ENCODE measurements around the gene TVP23B.
"Not testable (repeated sequence)": the region's sequence is repeated elsewhere in the genome, so short reads cannot be mapped to it uniquely, and the experiment has no call there.

TVP23B gene

DNA sequence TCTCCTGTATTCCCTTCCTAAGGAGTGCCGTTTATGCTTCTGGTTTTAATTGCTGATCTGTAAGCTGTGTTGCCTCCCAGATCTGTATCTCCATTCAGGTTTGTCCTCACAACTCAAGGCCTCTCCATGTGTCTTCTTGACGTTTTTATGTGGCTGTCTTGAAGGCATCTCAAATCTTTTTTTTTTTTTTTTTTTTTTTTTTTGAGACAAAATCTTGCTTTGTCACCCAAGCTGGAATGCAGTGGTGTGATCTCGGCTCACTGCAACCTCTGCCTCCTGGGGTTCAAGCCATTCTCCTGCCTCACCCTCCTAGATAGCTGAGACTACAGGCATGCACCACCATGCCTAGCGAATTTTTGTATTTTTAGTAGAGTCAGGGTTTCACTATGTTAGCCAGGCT lies 13.9 kb downstream of the TVP23B start:
- DNase-seq, result not testable (repeated sequence)

DNA sequence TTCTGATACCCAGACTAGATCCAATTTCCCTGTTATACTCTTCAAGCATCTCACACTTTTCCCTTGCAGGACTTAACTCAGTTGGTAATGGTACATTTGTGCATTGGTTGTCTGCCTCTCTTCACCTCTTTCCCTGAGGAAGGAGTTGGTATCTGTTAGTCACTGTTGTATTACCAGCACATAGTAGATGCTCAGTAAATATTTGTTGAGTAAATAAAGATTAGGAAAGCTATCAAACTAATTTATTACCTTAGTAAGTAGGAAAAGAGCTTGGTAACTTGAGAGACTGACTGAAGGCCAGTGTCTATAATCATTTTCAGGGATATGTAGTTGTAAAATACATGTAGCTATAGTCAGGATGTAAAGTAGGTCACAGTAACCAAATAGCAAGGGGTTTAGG lies 15.9 kb downstream of the TVP23B start:
- not testable (repeated sequence) for DNase-seq

DNA sequence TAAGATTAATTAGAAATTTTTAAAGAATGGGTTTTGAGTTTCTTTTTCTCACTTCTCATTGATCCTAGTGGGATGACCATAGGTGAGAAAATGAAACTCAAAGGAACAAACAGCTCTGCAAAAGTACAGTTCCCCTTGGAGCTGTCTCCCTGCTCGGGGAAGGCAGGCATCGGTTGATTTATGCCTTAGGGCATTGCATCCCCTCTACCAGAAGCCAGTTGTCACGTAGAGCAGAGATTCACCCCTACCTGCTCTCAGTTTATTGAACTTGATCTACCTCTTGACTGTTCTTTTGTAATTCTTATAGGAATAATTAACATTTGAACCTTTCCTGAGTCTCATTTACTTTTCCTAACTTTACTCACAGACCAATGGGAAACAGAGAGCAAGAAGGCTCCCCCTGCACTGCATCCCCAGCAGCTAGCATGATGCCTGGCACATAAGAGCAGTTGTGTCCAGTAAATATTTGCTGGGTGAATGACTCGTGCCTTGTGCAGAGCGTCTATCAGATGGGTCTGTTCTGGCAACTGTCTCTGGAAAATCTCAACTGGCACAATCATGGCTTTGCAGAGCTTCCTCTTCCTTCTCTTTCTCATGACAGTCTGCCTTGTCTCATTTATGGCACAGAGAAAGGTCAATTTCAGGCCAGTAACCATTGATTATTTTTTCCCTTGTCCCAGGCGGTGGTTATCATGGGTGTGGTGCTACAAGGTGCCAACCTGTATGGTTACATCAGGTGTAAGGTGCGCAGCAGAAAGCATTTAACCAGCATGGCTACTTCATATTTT lies 22.7 kb downstream of the TVP23B start:
- not testable (repeated sequence) for DNase-seq

DNA sequence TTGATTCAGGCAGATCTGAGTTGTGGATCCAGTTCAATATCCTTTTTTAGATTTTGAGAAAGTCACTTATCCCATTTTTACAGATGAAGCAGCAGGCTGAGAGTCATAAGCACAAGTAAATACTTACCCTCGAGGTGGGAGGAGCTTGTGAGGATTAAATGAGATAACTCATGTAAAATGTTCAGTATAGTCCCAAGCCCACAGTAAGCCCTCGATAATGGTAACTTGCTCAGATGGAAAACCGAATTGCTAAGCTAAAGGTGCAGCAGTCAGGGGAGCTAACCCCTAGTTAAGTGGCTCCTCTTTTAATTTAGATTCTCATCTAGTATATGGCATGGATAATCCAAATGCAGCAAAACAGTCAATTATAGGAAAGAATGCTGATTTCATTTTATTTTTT lies 34.9 kb downstream of the TVP23B start:
- DNase-seq, result not testable (repeated sequence)

DNA sequence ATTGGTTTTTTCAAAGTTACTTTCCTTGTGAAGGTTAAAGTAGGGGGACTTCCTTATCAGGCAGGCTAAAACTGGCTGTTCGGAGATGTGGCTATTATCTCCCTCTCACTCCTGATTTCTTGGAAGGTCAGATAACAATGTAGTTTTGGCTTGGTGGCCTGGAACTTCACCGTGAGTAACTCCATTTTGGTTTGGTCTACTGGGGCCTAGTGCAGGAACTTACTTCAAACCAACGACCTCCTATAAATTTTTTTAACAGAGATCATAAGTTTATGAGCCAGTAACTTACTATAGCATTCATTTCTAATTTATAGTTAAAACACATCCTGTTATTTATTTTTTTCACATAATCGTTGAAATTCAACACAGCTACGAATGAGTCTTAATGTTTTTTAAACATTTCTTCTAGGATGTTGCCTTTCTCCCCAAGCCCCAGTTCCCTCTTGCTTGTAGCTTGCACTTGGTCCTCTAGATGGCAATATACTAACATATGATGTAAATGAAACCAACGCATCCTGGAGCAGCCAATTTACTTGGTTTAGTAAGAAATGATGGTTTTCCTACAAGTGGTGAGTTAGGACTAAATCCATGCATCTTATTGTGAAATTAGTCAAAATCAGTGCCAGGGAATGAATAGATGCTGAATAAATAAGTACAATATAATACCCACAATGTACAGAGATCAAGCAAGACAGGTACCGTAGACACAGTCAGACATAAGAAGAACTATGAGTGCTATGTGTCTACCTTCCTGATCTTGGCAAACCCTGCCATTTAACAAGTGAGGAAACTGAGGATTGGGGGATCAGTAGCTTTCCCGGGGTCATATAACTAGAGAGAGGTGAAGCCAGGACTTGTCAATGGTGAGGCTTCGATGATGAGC lies 35.7 kb downstream of the TVP23B start:
- DNase-seq, result not testable (repeated sequence)

DNA sequence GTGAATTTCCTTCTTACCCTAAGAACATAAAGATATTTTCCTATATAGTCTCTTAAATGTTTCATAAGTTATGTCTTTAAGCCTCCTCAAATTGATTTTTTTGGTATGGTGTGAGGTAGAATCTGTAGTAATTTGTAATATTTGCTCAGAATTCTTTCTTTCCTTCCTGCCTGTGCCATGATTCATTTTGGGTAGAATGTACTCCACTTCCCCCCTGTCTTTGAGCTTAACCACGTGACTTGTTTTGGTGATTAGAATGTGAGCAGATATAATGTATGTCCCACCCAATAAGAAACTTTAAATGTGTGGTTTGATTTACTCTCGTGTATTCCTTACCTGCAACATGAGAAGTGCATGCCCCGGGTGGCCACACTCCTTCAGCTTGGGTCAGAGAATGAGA lies 40.4 kb downstream of the TVP23B start:
- not testable (repeated sequence) for DNase-seq

DNA sequence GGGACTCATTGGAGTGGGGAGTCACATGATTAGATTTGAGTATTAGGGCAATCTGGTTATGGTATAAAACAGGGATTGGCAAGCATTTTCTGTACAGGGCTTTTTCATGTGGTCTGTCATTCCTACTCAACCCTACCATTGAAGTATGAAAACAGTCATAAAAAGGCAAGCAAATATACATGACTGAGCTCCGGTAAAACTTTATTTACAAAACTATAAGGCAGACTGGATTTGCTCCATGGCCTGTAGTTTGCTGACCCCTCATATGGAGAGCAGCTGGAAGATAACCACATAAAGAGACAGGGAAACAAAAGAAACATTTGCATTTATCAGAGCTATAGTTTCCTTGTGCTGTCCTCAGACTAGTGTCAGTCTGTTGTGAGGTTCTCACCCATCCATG lies 46.6 kb downstream of the TVP23B start:
- DNase-seq, result not testable (repeated sequence)

DNA sequence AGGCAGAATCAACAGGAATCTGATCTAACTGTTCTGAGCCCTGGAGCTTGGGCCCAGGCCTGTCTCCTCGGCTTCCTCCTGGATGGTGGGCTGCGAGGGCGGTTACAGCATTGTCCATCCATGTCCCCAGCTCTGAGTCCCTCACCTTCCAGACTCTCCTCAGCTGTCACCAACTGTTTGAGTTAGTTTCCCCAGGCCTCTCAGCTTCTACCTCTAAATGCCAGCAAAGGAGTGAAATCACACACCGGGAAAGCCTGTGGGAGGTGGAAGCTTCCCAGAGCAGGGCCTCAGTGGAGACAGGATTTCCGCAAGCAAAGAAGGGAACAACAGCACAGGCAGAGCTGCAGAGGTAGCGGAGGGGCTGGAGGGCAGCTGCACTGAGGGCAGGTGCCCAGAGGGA lies 67.5 kb downstream of the TVP23B start:
- DNase-seq, result no peak

DNA sequence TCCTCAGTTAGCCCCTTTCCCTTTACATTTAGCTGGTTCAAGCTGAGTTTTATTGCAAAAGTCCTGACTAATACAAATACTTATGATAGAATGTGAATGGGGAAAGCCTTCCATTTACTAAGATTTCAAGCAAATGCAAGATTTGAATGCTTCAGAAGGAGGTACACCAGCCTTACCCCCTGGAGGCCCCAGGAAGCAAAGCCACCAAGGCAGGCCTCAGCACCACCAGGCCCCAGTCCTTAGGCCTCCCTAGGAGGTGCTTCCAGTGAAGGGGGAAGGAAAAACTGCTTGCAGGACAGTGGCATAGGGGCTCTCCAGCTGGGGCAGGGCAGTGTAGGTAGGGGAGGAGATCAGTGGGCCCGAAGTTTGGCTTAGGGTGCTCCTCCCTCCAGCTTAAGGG lies 69.7 kb downstream of the TVP23B start:
- no peak for DNase-seq

DNA sequence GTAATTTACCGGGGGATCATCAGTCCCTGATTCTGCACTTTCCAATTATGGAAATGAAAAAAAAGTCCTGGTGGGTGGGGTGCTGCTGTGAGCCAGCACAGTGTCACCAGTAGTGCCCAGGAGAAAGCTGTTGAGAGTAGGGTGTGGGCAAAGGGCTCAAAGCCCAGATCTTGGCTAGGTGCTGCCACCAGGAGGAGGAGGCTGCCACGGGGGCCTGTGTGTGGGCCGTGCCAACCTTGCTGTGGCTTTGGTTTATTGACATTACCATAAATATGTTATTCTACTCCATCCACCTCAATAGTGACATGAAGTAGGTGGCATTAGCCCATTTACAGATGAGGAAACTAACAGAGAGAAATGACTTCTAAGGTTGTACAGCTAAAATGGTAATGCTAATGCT lies 70.2 kb downstream of the TVP23B start:
- DNase-seq, result no peak

DNA sequence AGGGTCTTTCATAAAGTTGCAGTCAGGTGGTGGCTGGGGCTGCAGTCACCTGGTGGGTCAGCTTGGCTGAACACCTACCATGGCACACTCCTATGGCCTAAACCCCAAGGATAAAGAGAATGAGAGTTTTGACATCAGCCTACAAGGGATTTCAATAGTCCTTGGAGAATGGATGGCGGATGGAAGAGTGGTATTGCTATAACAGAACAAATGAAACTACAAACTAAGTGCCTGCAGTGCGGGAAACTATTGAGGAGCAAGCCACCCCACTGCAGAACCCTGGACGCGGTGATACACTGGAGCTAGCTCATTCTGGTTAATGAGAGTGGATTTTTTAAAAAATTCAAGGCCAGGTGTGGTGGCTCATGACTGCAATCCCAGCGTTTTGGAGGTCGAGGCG lies 74.0 kb downstream of the TVP23B start:
- no peak for DNase-seq

DNA sequence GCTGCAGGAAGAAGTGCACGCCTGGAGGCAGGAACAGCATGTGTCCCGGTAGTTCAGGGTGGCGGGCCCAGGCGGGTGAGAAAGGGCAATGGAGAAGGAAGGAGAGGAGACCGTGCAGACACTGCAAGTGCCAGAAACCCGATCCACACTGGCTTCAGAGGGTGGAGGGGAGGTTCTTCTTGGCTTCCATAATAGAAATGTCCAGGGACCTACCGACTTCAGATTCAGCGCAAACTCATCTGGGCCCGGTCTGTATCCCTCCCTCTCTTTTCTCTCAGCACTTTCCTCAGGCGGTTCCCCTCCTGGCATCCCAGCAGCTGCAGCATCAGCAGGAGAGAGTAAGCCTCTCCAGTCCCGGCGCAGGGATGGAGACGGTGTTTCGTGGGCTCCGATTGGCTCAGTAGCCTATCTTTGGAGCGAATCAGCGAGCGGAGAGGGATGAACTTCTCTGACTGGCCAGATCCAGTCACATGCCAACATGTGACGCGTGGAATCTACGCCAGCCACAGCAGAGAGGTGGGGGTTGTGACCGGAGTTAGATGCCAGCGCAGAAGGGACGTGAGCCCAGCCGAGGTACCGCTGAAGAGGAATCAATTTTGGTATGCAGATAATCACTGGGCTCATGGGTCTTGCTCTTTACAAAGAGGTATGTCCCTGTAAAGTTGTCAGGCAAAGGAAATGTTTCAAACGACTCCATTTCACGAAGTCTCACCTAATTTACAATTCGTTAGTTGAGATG lies 75.0 kb downstream of the TVP23B start:
- peak; percentile 83 for DNase-seq
